ENCODE results near the gene LDB3. TPM values are rescaled to one million over a fixed set of nuclear protein-coding genes. Genes with fewer than 3 reads are reported as not detected.

Gene LDB3
- total RNA-seq, 1 experiment from 2014 or later: 0.08 TPM

DNA sequence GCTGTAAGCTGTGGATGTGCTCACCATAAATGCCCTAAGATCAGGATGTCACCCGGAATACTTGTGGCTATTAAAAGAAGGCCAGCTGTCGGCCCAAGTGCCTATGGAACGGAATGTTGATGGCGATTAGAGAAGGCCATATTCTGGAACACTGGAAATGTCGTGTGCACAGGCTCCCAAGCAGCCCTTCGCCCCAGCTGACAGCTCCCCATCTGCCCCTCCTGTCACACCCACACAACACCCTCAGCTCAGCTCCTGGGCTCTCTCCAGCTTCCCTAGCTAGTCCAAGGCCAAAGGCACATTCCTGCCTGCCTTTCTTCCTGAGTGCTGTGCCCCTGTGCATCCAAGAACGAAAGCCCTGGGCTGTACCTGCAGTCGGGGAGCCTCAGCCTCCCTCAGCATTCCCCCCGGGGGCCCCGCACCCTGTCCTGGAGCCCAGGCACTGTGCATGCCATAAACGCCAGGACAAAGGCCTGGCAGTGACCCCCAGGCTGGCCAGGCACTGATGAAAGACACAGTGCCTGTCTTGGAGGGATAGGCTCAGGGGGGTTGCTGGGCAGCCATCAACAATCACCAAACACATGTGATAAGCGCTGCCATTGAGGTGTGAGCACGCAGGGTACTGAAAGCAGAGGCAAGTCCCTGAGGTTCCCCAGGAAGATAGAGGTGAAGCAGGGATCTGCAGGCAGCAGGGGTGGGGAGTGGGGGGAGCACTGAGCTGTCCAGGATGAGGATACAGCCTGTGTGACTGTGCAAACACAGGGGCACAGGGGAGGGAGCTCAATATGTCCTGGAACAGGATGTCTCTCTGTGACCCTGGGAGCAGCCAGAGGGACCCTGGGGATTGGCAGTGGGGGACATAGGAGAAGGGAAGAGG is 3.7 kb upstream of the LDB3 start:
- no peak for DNase-seq (ENCODE audit: low spot score)

DNA sequence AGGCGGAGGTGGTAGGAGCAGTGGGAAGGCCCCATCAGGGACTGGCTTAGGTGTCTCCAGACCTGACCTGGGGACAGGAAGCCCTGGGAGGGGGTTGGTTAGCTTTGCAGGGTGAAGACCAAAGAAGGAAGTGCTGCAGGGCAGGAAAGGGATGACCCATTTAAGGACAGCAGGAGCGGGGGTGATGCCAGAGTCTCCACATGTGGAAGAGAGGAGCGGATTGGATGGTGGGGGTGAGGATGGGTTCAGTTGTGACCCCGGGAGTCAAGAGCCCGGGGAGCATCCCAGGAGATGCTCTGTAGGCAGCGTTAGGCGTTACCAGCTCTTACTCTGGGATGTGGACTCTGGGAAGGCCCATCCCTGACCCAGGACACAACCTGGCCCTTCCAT is 3.1 kb upstream of the LDB3 start:
- DNase-seq (ENCODE audit: low spot score): no peak

- no peak for DNase-seq (ENCODE audit: low spot score)
Measured at GRCh38 chr10:86665868-86666267, 2.4 kb upstream of the LDB3 start.

DNA sequence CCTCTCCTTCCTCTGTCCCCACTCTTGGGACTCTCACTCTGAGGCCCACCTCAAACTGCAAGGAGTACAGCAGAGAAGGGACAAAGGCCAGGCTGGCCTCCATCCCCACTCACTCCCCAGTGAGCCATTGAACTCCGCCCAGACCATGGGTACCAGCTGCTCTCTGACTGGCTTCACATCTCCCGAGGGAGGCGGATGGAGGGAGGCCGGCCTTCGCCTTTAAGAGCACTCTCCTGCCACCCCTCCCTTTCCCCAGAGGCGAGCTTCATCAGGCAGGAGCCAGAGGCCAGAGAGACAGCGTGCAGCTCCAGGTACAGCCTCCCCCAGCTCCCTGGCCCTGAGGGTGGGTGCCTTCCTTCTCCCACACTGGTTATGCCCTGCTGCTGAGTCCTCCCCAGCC is 1.8 kb upstream of the LDB3 start:
- DNase-seq (ENCODE audit: low spot score): no peak

GRCh38 chr10:86667421-86668181 is 710 bp upstream of the LDB3 start:
- no peak for DNase-seq (ENCODE audit: low spot score)

- no peak for DNase-seq (ENCODE audit: low spot score)
Measured at GRCh38 chr10:86670290-86670811, 2.0 kb downstream of the LDB3 start.

DNA sequence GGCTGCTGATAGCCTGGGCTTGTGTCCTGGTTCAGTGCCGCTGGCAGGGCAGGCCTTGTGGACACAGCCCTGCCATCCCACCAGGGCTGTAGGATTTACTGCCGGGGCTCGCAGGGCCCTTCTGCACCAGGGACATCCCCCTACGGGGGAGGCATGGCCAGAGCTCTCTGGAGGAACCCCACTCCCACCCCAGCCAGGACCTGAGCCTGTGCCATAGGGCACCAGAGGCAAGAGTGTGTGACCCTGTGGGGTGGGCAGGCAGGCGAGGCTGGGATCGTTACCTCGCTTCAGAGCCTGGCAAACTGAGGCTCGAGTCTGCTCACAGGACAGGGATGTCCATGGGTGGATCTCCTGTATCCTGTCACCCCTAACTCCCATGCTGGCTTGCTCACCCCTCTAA is 2.6 kb downstream of the LDB3 start:
- no peak for DNase-seq (ENCODE audit: low spot score)

- DNase-seq (ENCODE audit: low spot score): no peak
Measured at GRCh38 chr10:86671419-86671818, 3.1 kb downstream of the LDB3 start.

- no peak for DNase-seq (ENCODE audit: low spot score)
Measured at GRCh38 chr10:86671985-86672710, 3.8 kb downstream of the LDB3 start.

- DNase-seq (ENCODE audit: low spot score): no peak
Measured at GRCh38 chr10:86673216-86673826, 5.0 kb downstream of the LDB3 start.

GRCh38 chr10:86673827-86674581 is 5.7 kb downstream of the LDB3 start:
- DNase-seq (ENCODE audit: low spot score): no peak

DNA sequence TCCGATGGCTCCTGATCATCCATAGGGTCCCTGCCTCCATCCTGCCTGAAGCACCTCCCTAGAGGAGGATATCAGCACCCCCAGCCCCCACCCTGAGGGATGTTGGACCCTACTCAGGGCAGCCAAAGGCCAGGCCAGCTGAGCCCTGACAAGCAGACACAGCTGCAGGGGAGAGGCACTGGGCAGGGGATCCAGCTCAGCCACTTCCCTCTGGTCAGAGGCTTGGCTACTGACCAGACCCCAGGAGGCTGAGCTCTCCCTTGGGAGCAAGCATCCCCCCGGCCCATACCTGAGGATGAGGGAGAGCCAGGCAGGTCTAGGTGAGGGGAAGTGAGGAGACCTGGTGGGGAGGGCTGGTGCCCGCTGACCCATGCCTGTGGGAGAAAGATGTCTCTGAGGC is 6.6 kb downstream of the LDB3 start:
- DNase-seq (ENCODE audit: low spot score): no peak

- no peak for DNase-seq (ENCODE audit: low spot score)
Measured at GRCh38 chr10:86677374-86677773, 9.1 kb downstream of the LDB3 start.

DNA sequence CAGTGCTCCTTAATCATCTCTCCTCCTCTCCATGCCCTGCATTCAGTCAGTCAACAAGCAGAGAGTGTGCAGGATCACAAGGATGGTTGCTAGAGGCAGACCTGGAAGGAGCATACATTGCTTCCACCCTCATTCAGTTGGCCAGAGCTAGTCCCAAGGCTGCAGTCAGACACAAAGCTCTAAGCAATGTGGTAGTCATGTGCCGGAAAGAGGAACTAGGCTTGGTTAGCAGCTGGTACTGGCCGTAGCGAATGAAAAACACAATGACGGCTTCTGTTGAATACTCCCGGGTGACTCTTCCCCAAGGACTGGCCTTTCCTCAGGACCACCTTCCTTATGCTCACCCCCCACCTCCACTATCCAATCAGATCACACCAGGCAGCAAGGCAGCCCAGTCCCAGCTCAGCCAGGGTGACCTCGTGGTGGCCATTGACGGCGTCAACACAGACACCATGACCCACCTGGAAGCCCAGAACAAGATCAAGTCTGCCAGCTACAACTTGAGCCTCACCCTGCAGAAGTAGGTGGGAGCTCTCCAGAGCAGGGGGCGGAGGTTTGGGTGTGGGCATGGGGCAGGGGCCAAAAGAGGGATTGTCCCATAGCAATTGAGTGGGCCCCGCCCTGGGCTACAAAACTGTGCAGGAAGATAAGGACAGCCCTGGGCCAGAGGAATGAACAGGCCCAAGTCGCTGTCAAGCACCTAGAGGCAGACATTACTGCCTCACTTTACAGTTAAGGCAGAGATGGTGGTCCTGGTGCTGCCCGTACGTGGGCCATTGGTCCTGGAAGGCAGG is 10.9 kb downstream of the LDB3 start:
- DNase-seq (ENCODE audit: low spot score): no peak

DNA sequence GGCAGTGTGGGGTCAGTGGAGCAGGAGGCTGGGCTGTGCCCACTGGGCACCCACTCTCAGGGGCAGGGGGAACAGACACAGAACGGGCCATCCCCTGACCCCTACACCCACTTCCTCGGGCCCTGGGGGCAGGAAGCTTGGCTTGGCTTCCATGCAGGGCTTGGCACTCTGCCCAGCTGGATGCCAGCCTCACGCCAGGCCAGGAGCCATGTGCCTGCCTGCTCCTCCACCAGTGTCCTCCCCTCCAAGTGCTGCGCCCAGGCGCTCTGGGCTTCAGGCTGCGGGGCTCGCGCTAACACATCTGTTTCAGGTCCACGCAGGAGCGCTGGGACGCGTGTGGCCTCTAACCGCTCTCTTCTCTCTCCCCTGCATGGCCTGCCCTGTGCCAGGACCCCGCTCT is 12.7 kb downstream of the LDB3 start:
- DNase-seq (ENCODE audit: low spot score): no peak

DNA sequence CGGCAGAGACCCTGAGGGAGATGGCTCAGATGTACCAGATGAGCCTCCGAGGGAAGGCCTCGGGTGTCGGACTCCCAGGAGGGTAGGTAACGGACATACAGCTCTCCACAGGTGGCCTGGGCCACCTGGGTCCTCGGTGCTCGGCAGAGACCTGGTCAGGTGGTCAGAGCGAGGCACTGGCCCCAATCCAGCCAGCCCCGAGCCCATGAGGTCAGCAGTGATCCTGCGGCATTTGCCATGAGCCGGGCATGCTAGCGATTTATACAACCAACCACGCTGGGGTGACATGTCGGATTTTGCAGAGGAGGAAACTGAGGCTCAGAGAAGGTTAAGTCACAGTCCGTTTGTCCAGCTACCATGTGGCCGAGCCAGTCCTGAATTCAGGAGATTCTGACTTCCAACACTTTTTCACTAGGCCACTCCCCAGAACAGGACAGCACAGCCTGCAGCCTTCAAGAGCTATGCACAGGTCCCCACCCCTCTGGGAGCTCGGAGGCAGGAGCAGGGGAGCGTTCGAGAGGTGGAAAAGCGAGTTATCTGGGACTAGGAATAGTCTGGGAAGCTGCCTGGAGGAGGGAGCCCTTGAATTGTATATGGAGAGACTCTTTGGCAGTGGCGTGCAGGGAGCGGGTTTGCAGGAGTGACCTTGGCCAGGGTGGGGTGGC is 13.5 kb downstream of the LDB3 start:
- DNase-seq (ENCODE audit: low spot score): no peak

DNA sequence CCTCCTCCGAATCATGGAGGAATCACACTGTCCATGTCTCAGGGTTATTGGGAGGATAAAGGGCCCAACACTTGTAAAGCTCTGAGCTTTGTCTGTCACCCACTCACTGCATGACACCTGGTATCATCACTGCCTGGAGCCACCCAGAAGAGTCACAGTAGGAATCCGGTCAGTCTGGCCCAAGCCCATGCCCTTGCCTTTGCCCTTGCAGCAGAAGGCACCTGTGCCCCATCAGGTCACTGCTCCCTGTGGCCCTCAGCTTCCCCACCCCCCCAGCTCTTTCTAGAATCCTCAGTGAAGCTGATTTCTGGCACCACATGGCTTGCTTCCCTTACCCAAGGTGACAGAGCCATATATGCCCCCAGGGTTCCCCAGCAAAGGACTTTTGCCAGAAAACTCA is 14.4 kb downstream of the LDB3 start:
- no peak for DNase-seq (ENCODE audit: low spot score)

DNA sequence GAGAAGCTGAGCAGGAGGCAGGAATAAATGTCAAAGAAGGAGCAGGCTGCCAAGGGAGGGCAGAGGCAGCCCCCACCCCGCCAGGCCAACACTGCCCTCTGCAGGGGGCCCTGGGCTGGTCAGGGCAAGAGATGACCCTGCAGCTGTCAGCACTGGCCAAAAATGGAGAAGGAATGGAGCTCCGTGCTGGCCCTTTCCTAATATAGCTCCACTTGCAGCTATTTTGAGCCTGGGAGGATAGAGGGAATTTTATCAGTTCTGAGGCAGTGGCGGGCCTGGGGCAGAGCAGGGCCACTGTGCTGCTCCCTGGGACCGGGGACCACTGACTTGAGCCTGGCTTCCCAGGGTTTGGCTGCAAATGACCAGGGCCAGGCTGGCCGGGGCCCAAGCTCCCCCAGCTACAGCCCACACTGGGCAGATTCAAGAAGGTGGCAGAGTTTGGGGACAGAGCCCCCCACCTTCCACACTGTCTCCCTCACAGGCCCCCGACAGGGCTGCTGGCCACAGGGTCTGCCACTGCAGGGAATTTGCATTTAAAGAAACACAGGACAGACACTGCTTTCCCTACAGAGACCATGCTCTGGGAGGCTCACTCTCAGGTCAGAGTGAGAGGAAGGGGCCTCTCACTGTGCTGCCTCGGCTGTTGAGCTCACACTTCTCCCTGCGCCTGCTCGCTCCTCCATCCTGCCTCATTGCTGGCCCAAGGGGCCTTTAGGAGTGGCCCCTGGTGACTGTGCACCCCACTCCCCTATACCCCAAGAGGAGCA is 16.2 kb downstream of the LDB3 start:
- no peak for DNase-seq (ENCODE audit: low spot score)

DNA sequence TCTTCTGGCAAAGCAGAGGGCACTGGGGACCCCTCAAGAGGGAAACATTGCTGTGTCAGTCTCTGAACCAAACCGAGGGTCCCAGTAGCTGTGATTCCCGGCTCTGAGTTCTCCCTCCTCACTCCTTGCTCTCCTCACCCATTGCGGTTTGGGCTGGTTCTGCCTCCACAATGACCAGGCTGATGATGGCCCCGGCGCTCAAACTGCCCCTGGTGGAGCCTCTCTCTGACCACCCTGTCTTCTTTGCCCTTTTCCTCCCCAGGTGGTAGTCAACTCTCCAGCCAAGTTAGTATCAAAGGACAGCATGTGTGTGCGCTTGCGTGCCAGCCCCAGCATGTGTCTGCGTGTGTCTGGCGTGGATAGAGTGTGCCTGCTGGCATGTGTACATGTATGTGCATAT is 17.1 kb downstream of the LDB3 start:
- DNase-seq (ENCODE audit: low spot score): no peak
